ENCODE results near the gene TGFBRAP1. TPM values are rescaled to one million over a fixed set of nuclear protein-coding genes. Genes with fewer than 3 reads are reported as not detected.

The TGFBRAP1 gene
- total and polyA plus RNA-seq, 7 donors: 4.8 to 24.6 (median 17.4) TPM

GRCh38 chr2:105317937-105318336, 11.6 kb downstream of the TGFBRAP1 start:
- 97% methylated on average over 3 of the region's 3 CpGs for WGBS, 2 donors
- H3K4me3 ChIP-seq: no peak overlapping the region
- no peaks in the 10 kb centered on the region for H3K36me3 ChIP-seq
- H3K27ac ChIP-seq: no peak overlapping the region
- TF ChIP-seq CTCF (IDR thresholded peaks at IDR 0.05) (no peak), POLR2A (IDR thresholded peaks at IDR 0.05) (no peak), EP300 (IDR thresholded peaks at IDR 0.05) (no peak), POLR2AphosphoS5 (IDR thresholded peaks at IDR 0.05) (no peak)
- H3K27me3 ChIP-seq: no peaks in the 10 kb centered on the region
- intact Hi-C loops (cut with DNase I): no loop called here
- peaks cover 0 to 7% (median 0%) of the 10 kb centered on the region in 4 donors for H3K4me1 ChIP-seq
- H3K9me3 ChIP-seq: no peaks in the 10 kb centered on the region
- DNase-seq: no peak

GRCh38 chr2:105315314-105315713, 14.2 kb downstream of the TGFBRAP1 start:
- DNase-seq: no peak
- no peak overlapping the region for H3K27ac ChIP-seq
- peaks cover 0 to 6% (median 0%) of the 10 kb centered on the region in 4 donors for H3K4me1 ChIP-seq
- 76 to 86% methylated on average over 3 of the region's 3 CpGs for WGBS, 2 donors
- no peaks in the 10 kb centered on the region for H3K27me3 ChIP-seq
- no peaks in the 10 kb centered on the region for H3K9me3 ChIP-seq
- no peak for TF ChIP-seq POLR2A (IDR thresholded peaks at IDR 0.05)
- TF ChIP-seq EP300 (IDR thresholded peaks at IDR 0.05): no peak
- TF ChIP-seq POLR2AphosphoS5 (IDR thresholded peaks at IDR 0.05): no peak
- no peak for TF ChIP-seq CTCF (IDR thresholded peaks at IDR 0.05)
- no peaks in the 10 kb centered on the region for H3K36me3 ChIP-seq
- intact Hi-C loops (cut with DNase I): no loop called here
- no peak overlapping the region for H3K4me3 ChIP-seq

GRCh38 chr2:105313877-105314276, 15.7 kb downstream of the TGFBRAP1 start:
- no peak for DNase-seq
- TF ChIP-seq POLR2AphosphoS5 (IDR thresholded peaks at IDR 0.05) (no peak), CTCF (IDR thresholded peaks at IDR 0.05) (no peak), EP300 (IDR thresholded peaks at IDR 0.05) (no peak), POLR2A (IDR thresholded peaks at IDR 0.05) (no peak)
- Histone ChIP-seq H3K9me3 (no peaks in the 10 kb centered on the region), H3K4me3 (no peak overlapping the region), H3K36me3 (no peaks in the 10 kb centered on the region), H3K4me1 (peaks cover 0 to 5% (median 0%) of the 10 kb centered on the region in 4 donors), H3K27me3 (no peaks in the 10 kb centered on the region), H3K27ac (no peak overlapping the region)
- intact Hi-C loops (cut with DNase I): no loop called here

- H3K27ac ChIP-seq: no peak overlapping the region
- H3K9me3 ChIP-seq: no peaks in the 10 kb centered on the region
- peaks cover 0 to 5% (median 0%) of the 10 kb centered on the region in 4 donors for H3K4me1 ChIP-seq
- TF ChIP-seq POLR2A (IDR thresholded peaks at IDR 0.05) (no peak), CTCF (IDR thresholded peaks at IDR 0.05) (no peak), EP300 (IDR thresholded peaks at IDR 0.05) (no peak), POLR2AphosphoS5 (IDR thresholded peaks at IDR 0.05) (no peak)
- intact Hi-C loops (cut with DNase I): no loop called here
- H3K27me3 ChIP-seq: no peaks in the 10 kb centered on the region
- H3K36me3 ChIP-seq: peaks cover 6 to 15% (median 9%) of the 10 kb centered on the region in 4 donors
- DNase-seq: no peak
- no peak overlapping the region for H3K4me3 ChIP-seq
- 82 to 90% methylated on average over 4 of the region's 4 CpGs for WGBS, 2 donors
Observed at GRCh38 chr2:105309147-105309545, 20.4 kb downstream of the TGFBRAP1 start.
